GM19025 (cell line): Measurements from ENCODE around the gene CHD2.

ENCODE experiments used
- ATAC-seq: cut with Tn5 transposase; IDR thresholded peaks from one replicate; pipeline ENCODE4 v1.9.1; 2021; ENCODE audit warnings: mild to moderate bottlenecking, low read depth, moderate library complexity; ENCODE audit not compliant: unreplicated experiment

CHD2 gene

DNA sequence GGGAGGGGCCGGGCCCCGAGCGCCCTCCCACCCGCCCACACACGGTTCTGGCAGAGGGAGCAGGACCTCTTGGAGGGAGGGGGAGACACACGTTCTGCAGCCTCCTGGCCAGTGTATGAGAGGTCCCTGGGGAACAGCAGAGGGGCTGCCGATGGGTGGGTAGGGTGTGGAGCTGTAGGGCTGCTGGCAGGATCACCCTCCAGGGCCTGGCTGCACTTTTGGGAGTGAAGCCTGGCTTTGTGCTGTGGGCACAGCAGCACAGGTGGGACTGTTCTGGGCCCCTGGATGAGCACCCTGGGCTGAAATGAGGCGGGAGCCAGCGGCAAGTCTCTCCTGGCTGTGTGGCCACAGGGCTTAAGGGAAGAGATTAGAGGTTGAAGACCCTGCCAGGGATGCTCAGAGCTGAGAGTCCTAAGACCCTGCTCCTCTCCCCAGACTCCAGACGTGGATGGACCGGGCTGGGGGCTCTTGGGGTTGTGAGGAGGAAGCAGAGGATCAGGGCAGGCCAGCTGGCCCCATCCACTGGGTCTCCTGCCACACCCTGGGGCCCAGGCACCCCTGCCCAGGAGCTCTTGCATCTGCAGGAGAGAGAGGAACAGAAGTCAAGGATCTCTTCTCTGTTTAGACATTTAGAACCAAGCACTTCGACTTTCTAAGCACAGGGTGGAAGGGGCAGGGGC lies 143.6 kb downstream of the CHD2 start:
- no peak for ATAC-seq

DNA sequence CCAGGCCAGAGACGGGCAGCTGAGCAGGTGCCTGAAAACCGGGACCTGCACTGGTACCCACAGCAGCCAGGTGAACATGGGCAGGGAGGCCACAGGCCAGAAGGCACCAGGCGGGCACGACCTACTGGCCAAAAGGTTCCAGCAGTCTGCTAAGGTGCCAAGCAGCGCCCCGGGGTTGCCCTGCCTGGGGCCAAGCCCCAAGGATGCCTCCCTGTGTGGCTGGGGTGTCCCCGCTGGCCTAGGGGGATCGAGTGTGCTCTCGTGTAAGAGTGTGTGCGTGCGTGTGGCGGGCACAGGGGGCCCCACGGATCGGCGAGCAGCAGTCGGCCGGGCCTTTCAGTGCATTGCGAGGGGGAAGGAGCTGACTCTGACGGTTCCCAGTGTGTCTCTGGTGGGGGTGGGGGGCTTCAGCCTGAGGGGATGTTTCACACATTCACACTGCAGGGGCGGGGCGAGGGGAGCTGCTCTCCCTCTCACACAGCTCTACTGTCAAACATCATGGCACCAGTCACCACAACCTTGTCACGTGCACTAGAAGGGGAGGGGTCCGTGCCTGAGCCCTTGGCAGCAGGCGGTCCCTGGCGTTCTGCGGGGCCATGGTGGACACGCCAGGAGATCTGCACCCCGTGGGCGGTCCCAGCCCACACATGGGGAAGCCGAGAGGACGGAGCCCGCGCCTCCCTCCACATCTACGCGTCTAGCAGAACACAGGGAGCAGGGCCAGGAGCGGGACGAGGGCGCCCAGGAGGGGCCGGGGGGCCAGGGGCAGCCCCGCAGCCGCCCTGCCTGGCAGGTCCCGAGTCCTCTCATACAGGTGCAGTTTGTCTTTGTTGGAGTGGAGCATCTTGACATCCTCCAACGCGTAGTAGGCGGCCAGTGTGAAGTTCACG lies 144.4 kb downstream of the CHD2 start:
- ATAC-seq: no peak

DNA sequence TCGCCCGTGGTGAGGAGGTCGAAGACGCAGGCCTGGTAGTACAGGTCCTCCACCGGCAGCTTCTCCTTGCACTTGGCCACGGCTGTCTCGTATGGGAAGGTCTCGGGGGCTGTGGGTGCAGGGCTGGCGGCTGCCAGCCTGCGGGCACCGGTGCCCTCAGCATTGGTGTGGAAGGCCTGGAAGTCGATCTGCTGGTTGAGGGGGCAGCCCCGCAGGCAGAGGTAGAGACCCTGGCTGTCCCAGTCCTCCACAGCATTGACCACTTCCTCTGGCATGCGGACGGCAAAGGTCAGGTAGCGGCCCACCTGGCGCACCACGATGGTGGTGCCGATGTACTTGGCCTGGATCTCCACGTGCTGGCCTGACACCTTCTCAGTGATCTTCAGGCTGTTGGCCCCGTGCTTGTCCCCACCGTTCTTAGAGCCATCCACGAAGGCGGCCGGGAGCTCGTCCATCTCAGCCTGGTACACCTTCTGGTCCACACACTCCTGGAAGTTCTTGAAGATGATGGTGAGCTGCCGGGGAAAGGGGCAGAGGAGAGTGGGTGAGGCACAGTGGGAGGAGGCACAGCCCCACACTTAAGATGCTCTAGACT lies 145.2 kb downstream of the CHD2 start:
- no peak for ATAC-seq

DNA sequence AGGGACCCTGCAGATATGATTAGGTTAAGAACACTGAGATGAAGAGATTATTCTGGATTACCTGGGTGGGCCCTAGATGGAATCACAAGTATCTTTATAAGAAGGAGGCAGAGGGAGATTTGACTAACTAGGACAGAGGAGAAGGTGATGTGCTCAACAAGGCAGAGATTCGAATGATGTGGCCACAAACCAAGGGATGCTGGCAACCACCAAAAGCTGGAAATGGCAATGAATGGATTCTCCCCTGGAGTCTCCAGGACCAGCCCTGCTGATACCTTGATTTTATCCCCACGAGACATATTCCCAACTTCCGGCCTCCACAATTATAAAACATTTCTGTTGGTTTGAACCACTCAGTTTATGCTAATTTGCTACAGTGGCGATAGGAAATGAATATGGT lies 146.0 kb downstream of the CHD2 start:
- ATAC-seq: no peak

DNA sequence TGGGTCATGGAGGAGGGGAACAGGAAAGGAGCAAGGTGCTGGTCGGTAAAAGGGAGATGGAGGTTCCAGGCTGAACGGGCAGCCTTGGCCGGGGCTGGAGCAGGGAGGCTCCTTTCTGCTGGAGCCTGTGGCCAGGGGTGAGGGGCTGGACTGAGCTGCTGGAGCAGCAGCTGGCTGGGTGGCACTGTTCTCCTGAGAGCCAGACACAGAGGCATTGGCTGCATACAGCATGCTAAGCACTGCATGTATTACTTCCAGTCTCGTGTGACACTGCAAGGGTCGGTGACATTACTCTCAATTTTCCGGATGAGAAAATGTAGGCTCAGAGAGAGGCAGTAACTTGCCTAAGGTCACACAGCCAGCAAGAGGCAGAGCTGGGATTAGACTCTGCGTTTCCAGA lies 146.6 kb downstream of the CHD2 start:
- no peak for ATAC-seq

DNA sequence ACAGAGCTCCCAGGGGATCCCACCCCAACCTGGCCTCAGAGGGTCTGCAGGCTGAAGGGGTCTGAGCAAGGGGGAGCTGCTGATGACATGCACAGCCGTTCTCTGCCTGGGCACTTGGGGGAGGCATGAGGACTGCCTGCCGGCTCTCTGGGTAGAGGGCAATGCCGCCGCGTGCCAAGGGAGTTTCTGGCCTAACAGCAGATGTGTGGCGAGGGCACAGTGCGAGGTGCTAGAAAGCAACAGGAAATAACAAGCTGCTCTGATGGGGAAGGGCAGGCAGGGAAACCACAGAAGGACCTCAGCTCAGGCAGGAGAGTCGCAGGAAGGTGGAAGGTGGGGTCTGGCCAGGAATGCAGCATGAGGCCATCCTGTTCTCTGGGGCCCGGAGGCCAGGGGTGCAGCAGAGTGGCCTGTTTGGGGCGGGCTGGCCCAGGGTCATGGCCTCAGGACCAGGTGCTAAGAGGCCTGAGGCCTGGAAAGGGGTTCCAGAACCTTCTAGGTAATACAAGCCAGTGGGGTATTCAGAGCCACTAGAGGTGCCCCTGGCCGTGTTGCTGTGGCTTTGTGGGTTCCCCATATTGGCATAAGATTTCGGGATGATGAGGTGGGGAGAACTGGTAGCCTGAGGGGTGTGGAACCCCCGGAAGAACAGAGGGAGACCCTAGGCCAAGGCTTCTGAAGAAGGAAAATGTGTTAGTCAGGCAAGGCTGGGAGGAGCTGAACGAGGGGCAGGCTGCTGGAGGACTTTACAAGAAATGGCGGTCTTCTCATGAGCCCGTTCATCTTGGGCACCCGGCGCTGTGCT lies 147.7 kb downstream of the CHD2 start:
- ATAC-seq: no peak

DNA sequence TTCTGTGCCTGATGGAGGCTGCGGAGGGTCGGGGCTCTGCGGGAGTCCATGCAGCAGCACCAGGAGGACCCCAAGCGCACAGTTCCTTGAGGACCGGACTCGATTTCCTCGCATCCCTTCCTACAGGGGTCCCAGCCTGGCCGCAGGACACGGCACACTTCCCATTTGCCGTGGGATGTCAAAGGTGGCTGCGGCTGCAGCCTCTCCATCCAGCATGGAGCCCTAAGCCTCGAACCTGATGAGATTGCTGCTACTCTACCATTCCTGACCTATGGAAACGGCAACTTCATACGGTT lies 148.2 kb downstream of the CHD2 start:
- ATAC-seq: no peak

DNA sequence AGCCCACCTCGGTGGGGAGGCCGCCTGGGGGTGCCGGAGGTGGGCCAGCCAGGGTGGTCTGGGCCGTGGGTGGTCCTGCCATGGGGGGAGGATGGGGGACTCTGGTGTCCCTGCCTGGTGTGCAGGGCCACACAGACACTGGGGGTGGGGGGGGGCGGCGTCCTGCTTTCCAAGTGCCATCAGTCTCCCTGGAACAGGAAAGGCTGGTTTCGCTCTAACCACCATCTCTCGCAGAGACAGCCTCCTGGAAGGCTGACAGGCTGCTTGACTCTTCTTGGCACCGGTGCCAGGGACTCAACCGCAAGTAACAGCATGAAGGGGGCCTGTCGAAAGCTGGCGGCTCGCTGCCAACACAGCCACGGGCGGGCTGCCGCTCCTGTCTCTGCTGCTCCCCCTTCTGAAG lies 148.6 kb downstream of the CHD2 start:
- no peak for ATAC-seq

DNA sequence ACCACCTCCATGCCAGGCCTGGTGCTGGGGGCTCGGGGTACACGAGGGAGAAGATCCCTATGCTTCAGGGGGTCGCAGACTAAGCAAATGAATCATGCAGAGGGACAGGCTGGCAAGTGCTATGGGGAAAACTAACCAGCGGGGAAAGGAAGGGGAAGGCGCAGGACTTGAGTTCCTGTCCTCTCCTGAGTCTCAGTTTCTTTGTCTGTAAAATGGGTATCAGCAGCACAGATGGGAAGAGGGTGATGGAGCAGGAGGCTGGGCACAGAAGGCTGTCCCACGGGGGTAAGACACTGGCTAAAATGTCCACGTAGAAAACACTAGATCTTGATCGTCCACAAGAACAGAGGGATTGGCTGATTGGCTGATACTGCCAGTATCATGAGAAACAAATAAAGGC lies 149.1 kb downstream of the CHD2 start:
- no peak for ATAC-seq

DNA sequence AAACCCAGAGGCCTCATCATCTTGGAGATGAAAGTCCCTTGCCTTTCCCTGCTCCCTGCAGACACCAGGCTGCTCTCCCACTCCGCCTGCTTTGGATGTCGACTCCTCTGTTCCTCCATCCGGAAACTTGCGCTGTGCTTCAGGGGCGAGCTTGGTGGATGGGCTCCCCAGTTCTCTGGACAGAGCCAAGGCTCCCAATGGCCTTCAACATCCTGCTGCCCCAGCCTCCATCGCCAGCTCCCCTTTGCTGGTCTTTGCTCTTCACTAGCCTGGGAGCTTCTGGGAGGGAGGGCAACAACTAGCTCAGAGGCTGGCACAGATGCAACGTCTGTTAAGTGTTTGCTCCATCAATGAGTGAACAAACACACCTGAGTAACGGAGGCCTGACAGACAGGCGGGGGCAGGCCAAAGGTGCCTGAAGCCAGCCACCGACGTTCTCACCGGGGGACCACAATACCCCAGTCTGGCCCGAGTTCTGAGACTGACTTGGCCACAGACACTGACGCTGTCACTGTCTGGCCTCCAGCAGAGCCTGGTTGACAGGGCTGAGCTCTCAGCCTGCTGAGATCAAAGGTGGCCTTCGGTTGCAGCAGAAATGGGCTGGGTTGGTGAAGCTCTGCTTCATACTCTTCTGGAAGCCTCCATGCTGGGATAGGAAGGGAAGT lies 149.9 kb downstream of the CHD2 start:
- no peak for ATAC-seq

DNA sequence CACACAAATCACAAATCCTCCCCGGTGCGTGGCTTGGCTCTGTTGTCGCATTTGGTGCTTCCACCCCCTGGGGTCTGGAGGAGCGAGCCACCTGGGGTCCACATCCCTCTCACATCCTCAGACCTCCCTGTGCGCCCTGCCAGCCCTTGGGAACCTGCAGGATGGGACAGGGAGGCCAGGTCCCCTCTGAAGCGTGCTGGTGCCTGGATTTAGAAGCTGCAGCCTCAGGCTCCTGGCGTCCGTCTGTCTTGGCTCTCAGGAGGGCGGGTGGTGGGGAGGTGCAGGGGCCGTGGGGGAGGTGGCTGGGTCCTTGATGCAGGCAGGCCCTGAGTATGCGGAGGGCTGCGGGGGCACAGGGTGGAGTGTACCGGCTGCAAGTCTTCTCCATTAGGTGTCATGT lies 150.5 kb downstream of the CHD2 start:
- no peak for ATAC-seq

DNA sequence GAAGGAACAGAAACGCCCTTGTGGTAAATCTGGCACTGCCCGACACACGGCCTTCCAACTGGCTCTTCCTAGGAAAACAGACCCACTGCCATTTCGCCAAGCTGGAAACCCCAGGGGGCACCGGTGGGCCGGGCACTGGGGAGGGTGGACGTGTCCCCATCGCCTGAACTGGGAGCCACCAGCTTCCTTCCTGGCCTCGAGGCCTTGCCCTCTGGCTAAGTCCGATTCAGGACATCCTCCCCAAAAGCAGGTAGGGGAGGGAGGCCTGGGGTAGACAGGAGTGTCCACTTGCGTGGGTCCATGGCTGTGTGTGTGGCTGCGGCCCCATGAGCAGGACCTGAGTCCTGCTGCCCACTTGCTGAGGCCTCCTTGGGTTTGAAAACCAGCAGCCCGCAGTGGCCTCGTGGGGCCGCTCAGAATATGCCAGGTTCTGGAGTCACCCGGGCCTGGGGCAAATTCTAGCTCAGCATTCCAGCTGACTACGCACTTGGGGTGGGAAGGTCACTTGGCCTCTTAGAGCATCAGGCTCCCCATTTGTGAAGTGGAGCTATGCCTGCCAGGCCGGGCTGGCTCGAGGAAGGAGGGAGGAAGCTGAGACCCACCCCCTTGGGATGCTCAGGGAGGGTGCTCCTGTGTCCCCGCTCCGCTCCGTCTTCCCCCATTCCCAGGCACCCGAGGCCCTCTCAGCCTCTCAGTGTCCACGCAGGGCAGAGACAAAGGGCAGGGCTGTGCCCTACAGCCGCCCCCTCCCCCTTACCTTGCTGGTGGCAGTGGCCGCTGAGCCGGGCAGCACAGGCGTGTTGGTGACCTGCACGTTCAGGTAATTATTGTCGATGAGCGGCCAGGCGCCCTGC lies 151.3 kb downstream of the CHD2 start:
- no peak for ATAC-seq

DNA sequence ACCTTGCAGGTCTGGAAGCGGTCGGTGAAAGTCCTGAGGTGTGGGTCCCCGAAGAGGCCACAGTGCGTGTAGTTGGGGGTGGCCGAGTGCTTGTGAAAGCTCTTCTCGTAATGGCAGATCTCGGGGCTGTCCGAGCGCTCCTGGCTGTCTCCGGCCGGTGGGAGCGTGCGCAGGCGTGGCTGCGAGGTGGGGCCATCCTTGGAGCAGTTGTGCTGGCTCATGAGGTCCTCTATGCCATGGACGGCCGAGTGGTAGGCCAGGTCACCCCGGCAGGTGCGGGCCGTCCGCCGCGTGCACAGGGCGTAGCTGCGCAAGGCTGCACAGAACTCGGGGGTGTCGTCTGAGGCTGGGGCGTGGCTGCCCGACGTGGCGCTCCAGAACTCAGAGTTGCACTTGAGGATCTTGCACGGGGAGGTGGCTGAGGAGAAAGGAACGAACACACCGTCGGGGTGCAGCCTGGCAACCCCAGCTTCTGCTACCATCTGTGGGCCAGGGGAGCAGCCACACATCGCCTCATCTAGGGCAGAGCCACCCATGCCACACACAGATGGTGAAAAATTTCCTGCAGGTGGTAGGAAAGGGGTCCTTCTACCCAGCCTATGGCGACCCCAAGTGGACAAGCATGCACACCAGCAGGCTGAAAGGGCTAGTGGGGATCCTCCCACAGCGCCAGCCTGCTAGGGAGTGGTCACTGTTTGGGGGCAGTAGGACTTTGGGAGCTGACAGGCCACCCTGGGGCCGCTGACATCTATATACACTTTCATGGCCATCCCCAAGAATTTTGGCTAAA lies 152.2 kb downstream of the CHD2 start:
- no peak for ATAC-seq

DNA sequence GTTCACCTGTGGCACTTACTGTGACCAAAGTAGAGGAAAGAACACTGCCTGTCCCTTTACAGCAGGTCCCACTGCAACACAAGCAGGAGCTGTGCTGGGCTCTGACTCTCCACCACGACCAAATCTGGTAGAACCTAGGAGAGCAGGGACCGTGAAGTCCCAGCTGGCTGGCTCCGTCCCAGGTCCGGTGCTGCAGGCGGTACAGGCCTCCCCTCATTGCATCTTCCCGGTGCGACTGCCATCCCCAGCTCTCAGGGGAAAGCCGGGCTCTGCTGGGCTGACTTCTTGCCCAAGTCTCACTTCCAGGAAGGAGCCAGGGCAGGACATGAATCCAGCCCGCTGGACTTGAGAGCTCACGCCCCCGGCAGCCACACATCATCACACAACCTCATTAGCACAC lies 155.1 kb downstream of the CHD2 start:
- no peak for ATAC-seq

DNA sequence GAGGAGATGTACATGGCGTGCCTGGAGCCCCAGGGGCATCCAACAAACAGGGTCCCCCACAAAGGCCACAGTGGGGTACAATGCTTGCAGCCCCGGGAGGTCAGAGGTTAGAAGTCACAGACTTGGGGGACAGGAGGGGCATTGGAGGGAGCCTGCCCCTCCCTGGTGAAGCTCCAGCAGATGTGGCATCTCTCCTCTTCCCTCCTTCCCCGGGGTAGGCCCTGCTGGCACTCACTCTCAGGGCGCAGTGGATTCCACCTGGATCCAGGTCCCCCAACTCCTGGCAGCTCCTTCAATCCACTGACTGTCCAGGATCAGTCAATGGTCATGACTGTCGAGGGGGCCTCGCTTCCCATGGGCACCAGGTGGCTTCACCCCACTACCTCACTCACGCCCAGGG lies 156.7 kb downstream of the CHD2 start:
- ATAC-seq: no peak

DNA sequence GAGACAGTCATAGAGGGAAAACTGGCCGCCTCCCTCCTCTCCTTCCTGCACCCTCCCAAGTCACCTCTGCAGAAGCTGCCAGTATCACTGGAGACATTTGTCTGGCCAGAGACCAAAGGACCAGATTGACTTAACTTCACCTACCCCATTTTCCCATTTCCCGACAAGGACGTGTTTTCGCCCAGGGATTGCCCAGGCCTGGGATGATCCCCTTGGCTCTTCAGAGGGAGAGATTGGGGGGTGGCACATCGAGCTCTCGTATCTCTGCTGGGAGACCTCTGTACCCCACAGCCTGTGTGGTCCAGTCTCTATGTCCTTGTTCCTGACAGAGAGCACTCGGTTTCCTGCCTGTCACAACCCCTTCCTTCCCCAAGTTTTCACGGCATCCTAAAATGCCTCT lies 157.5 kb downstream of the CHD2 start:
- no peak for ATAC-seq

DNA sequence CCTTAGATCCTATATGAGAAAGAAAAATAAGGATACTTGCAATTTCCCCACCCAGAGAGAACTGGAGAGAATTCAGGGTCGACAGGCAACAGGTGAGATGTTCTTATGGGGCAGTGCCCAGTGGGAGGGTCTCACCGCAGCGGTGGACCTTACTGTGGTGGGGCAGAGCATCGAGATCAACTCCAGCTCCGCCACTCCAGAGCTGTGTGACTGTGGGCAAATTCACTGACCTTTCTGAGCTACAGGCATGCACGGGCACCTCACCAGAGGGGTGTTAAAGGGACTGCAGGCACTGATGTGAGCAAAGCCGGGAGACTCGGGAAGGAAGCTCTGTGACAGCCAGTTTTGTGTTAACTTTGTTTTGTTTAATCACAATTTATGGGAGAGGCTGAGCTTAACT lies 158.0 kb downstream of the CHD2 start:
- no peak for ATAC-seq

DNA sequence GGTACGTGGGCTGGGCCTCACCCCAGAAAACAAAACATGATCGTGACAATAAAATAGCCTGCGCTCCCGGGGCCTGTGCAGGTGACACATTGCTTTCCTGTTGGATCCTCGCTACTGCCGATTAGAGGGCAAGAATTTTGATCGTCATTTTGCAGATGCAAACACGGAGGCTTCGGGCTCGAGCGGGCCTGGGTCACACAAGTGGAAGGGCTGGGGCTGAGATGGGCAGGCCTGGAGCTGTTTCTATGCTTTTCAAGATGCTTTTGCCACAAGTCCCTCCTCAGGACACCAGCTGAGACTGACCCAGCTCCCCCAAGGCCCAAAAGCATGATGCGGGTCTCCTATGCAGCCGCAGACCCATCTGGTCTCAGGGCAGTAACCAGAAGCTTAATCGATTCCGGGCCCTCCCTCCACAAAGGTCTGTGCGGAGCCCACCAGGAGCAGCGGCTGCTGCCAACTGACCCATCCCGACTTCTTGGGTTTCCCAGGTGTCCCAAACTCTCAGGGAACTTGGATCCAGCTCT lies 158.8 kb downstream of the CHD2 start:
- ATAC-seq: no peak

DNA sequence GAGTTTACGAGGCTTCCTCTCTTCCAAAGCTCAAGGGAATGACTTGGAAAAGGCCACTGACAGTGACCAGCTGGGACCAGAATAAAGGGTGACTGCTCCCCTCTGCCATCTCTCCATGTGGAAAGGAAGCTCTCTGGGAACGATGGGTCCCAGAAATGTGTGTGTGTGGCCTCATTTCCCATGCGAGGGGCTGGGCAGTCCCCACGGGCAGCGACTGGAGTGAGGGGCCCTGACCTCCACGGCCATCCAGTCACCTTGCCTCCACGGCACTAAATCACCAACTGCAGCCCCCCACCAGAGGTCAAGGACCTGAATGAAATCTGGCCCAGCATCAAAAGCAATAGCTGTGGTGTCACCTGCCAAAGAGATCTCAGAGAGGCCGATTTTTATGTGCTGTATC lies 159.3 kb downstream of the CHD2 start:
- ATAC-seq: no peak
